ENCODE data around the gene IGFBP4.

Gene IGFBP4

GRCh38 chr17:40472733-40473452, 29.6 kb downstream of the IGFBP4 start:
- no peak for DNase-seq

GRCh38 chr17:40473573-40474365, 30.5 kb downstream of the IGFBP4 start:
- DNase-seq = no peak

GRCh38 chr17:40474419-40475002, 31.3 kb downstream of the IGFBP4 start:
- DNase-seq = no peak

- no peak for DNase-seq
Observed at GRCh38 chr17:40475234-40475908, 32.1 kb downstream of the IGFBP4 start.

- DNase-seq = no peak
Observed at GRCh38 chr17:40477796-40478195, 34.5 kb downstream of the IGFBP4 start.

GRCh38 chr17:40478486-40478885, 35.2 kb downstream of the IGFBP4 start:
- DNase-seq = no peak

- DNase-seq = no peak
Observed at GRCh38 chr17:40479754-40480480, 36.7 kb downstream of the IGFBP4 start.

- no peak for DNase-seq
Observed at GRCh38 chr17:40480501-40481003, 37.3 kb downstream of the IGFBP4 start.

- DNase-seq = no peak
Observed at GRCh38 chr17:40481106-40481505, 37.9 kb downstream of the IGFBP4 start.

- no peak for DNase-seq
Observed at GRCh38 chr17:40482722-40483121, 39.5 kb downstream of the IGFBP4 start.

- DNase-seq = no peak
Observed at GRCh38 chr17:40483679-40484078, 40.4 kb downstream of the IGFBP4 start.

- no peak for DNase-seq
Observed at GRCh38 chr17:40484285-40484972, 41.2 kb downstream of the IGFBP4 start.

- no peak for DNase-seq
Observed at GRCh38 chr17:40484973-40485530, 41.8 kb downstream of the IGFBP4 start.

- no peak for DNase-seq
Observed at GRCh38 chr17:40485851-40486521, 42.7 kb downstream of the IGFBP4 start.

GRCh38 chr17:40486522-40487370, 43.5 kb downstream of the IGFBP4 start:
- DNase-seq = no peak

- DNase-seq = no peak
Observed at GRCh38 chr17:40487371-40488020, 44.2 kb downstream of the IGFBP4 start.

- peak; percentile 48 for DNase-seq
Observed at GRCh38 chr17:40490289-40490853, 47.1 kb downstream of the IGFBP4 start.

GRCh38 chr17:40490982-40491381, 47.7 kb downstream of the IGFBP4 start:
- no peak for DNase-seq

GRCh38 chr17:40491486-40491885, 48.2 kb downstream of the IGFBP4 start:
- no peak for DNase-seq

All from retina (tissue), 1 donor.